ENCODE results near the gene SAPCD1.

The SAPCD1 gene

DNA sequence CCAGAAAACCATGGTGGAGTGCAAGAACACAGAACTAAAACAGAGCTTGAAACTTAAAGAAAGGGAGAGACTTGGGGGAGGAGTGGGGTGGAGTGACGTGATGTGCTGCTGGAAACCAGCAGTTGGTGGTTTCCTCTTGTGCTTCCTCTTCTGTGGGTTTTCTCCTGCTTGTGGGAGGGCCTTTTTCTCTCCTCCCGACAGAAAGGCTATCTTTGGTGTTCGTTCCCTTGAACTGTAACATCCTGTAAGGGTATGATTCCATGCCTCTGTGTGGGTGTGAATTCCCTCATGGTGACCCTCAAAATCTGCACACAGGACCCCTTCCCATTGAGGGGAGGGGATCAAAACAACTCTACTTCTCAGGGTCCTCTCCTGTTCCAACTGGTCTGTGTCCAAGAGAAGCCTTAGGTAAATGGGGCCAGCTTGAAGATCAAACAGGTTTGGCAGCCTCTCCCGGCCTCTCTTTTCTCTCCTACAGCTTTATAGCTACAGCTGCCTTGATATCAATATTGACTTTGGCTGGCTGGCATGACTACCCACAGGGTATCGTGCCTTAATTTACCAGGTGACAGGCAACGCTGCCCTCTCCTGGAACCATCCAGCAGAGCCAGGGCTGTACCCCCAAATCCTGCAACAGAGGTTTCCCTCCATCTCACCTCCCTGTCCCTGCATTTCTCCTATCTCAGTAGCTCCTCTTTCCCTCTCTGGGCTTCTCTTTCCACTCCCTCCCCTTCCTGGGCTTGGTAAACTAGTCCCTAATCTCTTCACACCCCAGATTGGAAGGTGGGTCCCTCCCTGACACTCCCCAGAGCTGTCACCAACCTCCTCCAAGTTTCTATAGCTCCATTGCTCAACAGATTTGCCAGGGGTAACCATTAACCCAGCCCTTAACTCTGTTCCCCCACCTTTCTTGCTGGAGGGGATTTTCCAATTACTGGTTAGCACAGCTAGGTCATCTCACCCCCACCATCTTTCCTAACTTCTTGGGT, 24.2 kb upstream of the SAPCD1 start:
- H3K4me3 ChIP-seq (ENCODE audit: low read length in 2 of 2) = peak overlapping the region in 1 of 2 donors; percentile 8
- H3K4me1 ChIP-seq (ENCODE audit: control insufficient read depth, insufficient read depth, low read length) = peaks cover 48% of the 10 kb centered on the region
- no peaks in the 10 kb centered on the region for H3K9me3 ChIP-seq (ENCODE audit: control insufficient read depth in 2 of 2, low read length in 2 of 2)
- no peaks in the 10 kb centered on the region for H3K27me3 ChIP-seq (ENCODE audit: control insufficient read depth in 1 of 2, insufficient read depth in 2 of 2, low read length in 2 of 2)
- peak overlapping the region; percentile 31 for H3K27ac ChIP-seq (ENCODE audit: low read length)
- H3K9ac ChIP-seq (ENCODE audit: low read length in 2 of 2) = peak overlapping the region in 1 of 2 donors; percentile 6
- peaks cover 8 to 9% of the 10 kb centered on the region in 2 donors for H3K36me3 ChIP-seq (ENCODE audit: control insufficient read depth in 2 of 2, insufficient read depth in 2 of 2, low read length in 2 of 2)

DNA sequence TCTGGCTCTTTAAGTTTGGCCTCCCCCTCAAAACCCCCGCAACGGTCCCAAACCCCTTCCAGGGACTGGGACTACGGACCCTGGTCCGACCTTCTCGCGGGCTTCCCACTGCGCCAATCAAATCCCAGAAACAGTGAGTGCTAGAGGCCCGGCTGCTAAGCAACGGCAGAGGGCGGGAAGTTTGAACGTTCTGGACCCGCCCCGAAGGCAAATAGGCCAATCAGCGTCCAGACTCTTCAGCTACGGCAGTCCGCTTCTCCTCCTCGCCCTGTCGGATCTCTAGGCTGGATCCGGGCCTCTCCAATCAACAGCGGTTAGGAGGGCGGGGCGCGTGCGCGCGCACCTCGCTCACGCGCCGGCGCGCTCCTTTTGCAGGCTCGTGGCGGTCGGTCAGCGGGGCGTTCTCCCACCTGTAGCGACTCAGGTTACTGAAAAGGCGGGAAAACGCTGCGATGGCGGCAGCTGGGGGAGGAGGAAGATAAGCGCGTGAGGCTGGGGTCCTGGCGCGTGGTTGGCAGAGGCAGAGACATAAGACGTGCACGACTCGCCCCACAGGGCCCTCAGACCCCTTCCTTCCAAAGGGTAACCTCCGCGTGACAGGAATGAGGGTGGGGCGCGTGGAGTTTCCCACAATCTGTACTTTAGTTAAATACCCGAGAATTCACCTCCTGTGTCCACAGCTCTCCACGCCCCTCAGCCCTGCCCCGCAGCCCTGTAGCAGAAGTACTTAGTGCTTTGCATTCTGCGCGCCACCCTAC, 22.6 kb upstream of the SAPCD1 start, which contains the start of gene MSH5:
Gene MSH5, plus strand, starts transcription at position 367 of the 758 bp plus-strand sequence. CDS start 462 bp downstream, outside the sequence.
- H3K9ac ChIP-seq (ENCODE audit: low read length in 2 of 2) = peak within 1 kb of the TSS; percentile 68 to 72
- H3K4me3 ChIP-seq (ENCODE audit: low read length in 2 of 2) = peak within 1 kb of the TSS; percentile 86 to 93
- H3K4me1 ChIP-seq (ENCODE audit: control insufficient read depth, insufficient read depth, low read length) = peaks cover 39% of the 10 kb centered on the region
- H3K9me3 ChIP-seq (ENCODE audit: control insufficient read depth in 2 of 2, low read length in 2 of 2) = no peaks in the 10 kb centered on the region
- no peak within 1 kb of the TSS for H3K27ac ChIP-seq (ENCODE audit: low read length)
- H3K27me3 ChIP-seq (ENCODE audit: control insufficient read depth in 1 of 2, insufficient read depth in 2 of 2, low read length in 2 of 2) = no peaks in the 10 kb centered on the region
- no peaks in the 10 kb centered on the region for H3K36me3 ChIP-seq (ENCODE audit: control insufficient read depth in 2 of 2, insufficient read depth in 2 of 2, low read length in 2 of 2)

- H3K27me3 ChIP-seq (ENCODE audit: control insufficient read depth in 1 of 2, insufficient read depth in 2 of 2, low read length in 2 of 2) = no peaks in the 10 kb centered on the region
- peak overlapping the region; percentile 86 to 93 for H3K4me3 ChIP-seq (ENCODE audit: low read length in 2 of 2)
- peaks cover 32% of the 10 kb centered on the region for H3K4me1 ChIP-seq (ENCODE audit: control insufficient read depth, insufficient read depth, low read length)
- peak overlapping the region; percentile 68 to 72 for H3K9ac ChIP-seq (ENCODE audit: low read length in 2 of 2)
- H3K36me3 ChIP-seq (ENCODE audit: control insufficient read depth in 2 of 2, insufficient read depth in 2 of 2, low read length in 2 of 2) = no peaks in the 10 kb centered on the region
- H3K27ac ChIP-seq (ENCODE audit: low read length) = no peak overlapping the region
- H3K9me3 ChIP-seq (ENCODE audit: control insufficient read depth in 2 of 2, low read length in 2 of 2) = no peaks in the 10 kb centered on the region
These were observed 21.8 kb upstream of the SAPCD1 start for GRCh38 chr6:31740397-31741223.

DNA sequence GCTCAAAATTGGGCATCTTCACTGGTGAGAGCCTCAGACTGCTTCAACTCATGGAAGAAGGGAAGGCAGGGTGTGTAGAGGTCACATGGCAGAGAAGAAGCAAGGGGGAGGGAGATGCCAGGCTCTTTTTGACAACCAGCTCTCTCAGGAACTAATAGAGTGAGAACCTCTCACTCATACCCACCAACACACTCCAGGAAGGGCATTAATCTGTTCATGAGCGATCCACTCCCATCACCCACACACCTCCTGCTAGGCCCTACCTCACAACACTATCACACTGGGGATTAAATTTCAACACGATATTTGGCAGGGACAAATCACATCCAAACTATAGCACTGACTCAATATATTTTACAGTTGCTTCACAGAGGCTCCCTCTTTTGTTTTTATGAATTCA, 20.6 kb upstream of the SAPCD1 start:
- peaks cover 24% of the 10 kb centered on the region for H3K4me1 ChIP-seq (ENCODE audit: control insufficient read depth, insufficient read depth, low read length)
- no peaks in the 10 kb centered on the region for H3K9me3 ChIP-seq (ENCODE audit: control insufficient read depth in 2 of 2, low read length in 2 of 2)
- H3K36me3 ChIP-seq (ENCODE audit: control insufficient read depth in 2 of 2, insufficient read depth in 2 of 2, low read length in 2 of 2) = no peaks in the 10 kb centered on the region
- no peaks in the 10 kb centered on the region for H3K27me3 ChIP-seq (ENCODE audit: control insufficient read depth in 1 of 2, insufficient read depth in 2 of 2, low read length in 2 of 2)
- no peak overlapping the region for H3K4me3 ChIP-seq (ENCODE audit: low read length in 2 of 2)
- no peak overlapping the region for H3K27ac ChIP-seq (ENCODE audit: low read length)
- no peak overlapping the region for H3K9ac ChIP-seq (ENCODE audit: low read length in 2 of 2)

DNA sequence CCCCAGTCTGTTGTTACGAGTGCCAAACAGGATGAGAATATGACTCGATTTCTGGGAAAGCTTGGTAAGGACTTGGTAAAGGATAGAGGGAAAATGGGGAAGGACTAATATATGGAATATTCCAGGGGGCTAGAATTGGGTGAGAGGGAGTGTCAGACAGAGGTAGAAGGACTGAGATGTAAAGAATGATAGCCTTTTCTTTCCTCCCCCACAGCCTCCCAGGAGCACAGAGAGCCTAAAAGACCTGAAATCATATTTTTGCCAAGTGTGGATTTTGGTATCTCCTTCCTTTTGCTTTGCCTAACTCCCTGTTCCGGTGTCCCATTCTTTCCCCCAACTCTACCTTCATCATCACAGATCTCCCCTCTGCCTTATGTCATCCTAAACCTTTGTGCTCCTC, 19.6 kb upstream of the SAPCD1 start:
- Histone ChIP-seq H3K9ac (ENCODE audit: low read length in 2 of 2) (no peak overlapping the region), H3K36me3 (ENCODE audit: control insufficient read depth in 2 of 2, insufficient read depth in 2 of 2, low read length in 2 of 2) (peaks cover 0 to 3% of the 10 kb centered on the region in 2 donors), H3K9me3 (ENCODE audit: control insufficient read depth in 2 of 2, low read length in 2 of 2) (no peaks in the 10 kb centered on the region), H3K27me3 (ENCODE audit: control insufficient read depth in 1 of 2, insufficient read depth in 2 of 2, low read length in 2 of 2) (no peaks in the 10 kb centered on the region), H3K4me1 (ENCODE audit: control insufficient read depth, insufficient read depth, low read length) (peaks cover 23% of the 10 kb centered on the region), H3K4me3 (ENCODE audit: low read length in 2 of 2) (no peak overlapping the region), H3K27ac (ENCODE audit: low read length) (no peak overlapping the region)

DNA sequence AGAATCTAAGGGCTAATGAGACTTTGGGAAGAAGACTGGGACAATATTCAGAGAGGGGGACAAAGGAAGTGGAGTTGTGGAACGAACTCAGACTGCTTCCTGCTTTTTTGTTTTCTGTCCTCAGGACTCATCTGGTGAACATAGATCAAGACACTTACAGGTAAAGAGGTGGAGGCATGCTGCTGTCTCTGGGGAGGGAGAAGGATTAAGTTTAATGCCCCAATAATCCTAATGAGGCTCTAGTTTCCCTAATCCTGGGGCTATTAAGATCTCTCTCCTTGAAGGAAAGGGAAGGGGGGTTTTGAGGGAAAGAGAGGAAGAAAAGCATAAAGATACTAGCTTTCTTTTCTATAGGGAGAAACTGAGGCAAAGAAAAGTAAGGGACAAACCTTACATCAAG, 18.0 kb upstream of the SAPCD1 start:
- Histone ChIP-seq H3K27me3 (ENCODE audit: control insufficient read depth in 1 of 2, insufficient read depth in 2 of 2, low read length in 2 of 2) (no peaks in the 10 kb centered on the region), H3K9ac (ENCODE audit: low read length in 2 of 2) (no peak overlapping the region), H3K4me3 (ENCODE audit: low read length in 2 of 2) (no peak overlapping the region), H3K9me3 (ENCODE audit: control insufficient read depth in 2 of 2, low read length in 2 of 2) (no peaks in the 10 kb centered on the region), H3K4me1 (ENCODE audit: control insufficient read depth, insufficient read depth, low read length) (peaks cover 14% of the 10 kb centered on the region), H3K27ac (ENCODE audit: low read length) (no peak overlapping the region), H3K36me3 (ENCODE audit: control insufficient read depth in 2 of 2, insufficient read depth in 2 of 2, low read length in 2 of 2) (peaks cover 0 to 3% of the 10 kb centered on the region in 2 donors)

GRCh38 chr6:31749301-31750036, 13.0 kb upstream of the SAPCD1 start:
- Histone ChIP-seq H3K4me3 (ENCODE audit: low read length in 2 of 2) (no peak overlapping the region), H3K9ac (ENCODE audit: low read length in 2 of 2) (no peak overlapping the region), H3K36me3 (ENCODE audit: control insufficient read depth in 2 of 2, insufficient read depth in 2 of 2, low read length in 2 of 2) (peaks cover 0 to 3% of the 10 kb centered on the region in 2 donors), H3K9me3 (ENCODE audit: control insufficient read depth in 2 of 2, low read length in 2 of 2) (no peaks in the 10 kb centered on the region), H3K4me1 (ENCODE audit: control insufficient read depth, insufficient read depth, low read length) (peaks cover 4% of the 10 kb centered on the region), H3K27ac (ENCODE audit: low read length) (no peak overlapping the region), H3K27me3 (ENCODE audit: control insufficient read depth in 1 of 2, insufficient read depth in 2 of 2, low read length in 2 of 2) (no peaks in the 10 kb centered on the region)

DNA sequence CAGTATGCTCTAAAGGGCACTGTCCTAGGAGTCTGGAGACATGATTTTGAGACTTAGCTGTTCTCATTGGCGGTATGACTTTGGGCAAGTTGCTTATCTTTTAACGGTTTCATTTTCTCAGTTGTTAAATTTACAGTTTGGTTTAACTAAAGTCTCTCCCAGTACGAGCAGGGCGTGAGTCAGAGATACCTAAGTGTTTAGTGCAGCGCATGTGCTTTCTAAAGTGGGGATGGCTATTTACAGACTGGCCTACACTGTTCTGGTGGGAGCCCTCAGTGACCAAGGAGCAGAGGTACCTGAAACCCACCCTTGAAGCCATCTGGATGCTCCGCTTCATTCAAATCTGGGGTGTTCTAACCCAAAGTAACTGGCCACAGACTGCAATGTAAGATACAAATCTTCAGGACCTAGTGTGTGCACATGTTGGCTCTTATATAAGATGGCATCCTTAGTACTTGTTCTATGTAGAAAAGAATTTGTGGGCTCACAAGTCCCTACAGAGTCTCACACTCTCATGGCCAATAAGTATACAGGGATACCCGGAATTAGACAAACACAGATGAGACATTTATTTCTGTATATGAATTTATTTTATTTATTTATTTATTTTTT, 11.9 kb upstream of the SAPCD1 start:
- no peak overlapping the region for H3K27ac ChIP-seq (ENCODE audit: low read length)

DNA sequence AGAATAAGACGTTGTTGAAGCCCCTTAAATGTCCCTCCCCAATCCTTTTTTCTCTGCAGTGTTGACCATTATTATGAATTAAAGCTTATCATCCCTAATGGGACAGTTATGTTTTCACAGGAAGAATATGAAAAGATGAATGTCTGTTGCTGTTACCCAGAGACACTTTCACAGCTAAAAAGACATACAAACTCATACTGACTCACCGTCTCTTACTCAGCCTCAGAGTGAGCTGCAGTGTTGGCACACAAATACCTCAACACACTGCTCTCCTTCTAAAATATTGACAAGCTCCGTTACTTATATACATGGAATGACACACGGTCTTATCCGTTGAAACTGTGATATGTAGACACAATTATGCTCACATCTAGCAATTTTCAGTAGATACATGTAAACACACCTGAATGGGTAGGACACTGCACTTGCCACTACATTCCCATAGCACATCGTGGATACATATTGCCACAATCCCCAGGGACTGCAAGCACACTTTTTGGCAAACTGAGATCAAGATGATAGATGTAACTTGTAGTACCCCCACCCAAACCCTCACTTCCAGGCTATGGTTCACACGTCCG, 9.6 kb upstream of the SAPCD1 start:
- Histone ChIP-seq H3K9me3 (ENCODE audit: control insufficient read depth in 2 of 2, low read length in 2 of 2) (no peaks in the 10 kb centered on the region), H3K27ac (ENCODE audit: low read length) (no peak overlapping the region), H3K4me1 (ENCODE audit: control insufficient read depth, insufficient read depth, low read length) (no peaks in the 10 kb centered on the region), H3K9ac (ENCODE audit: low read length in 2 of 2) (no peak overlapping the region), H3K4me3 (ENCODE audit: low read length in 2 of 2) (no peak overlapping the region), H3K27me3 (ENCODE audit: control insufficient read depth in 1 of 2, insufficient read depth in 2 of 2, low read length in 2 of 2) (no peaks in the 10 kb centered on the region), H3K36me3 (ENCODE audit: control insufficient read depth in 2 of 2, insufficient read depth in 2 of 2, low read length in 2 of 2) (no peaks in the 10 kb centered on the region)

More for the DNA sequence above, 11.9 kb upstream of the SAPCD1 start:
- Histone ChIP-seq H3K9ac (ENCODE audit: low read length in 2 of 2) (no peak overlapping the region), H3K4me1 (ENCODE audit: control insufficient read depth, insufficient read depth, low read length) (peaks cover 4% of the 10 kb centered on the region), H3K27me3 (ENCODE audit: control insufficient read depth in 1 of 2, insufficient read depth in 2 of 2, low read length in 2 of 2) (no peaks in the 10 kb centered on the region), H3K4me3 (ENCODE audit: low read length in 2 of 2) (no peak overlapping the region), H3K36me3 (ENCODE audit: control insufficient read depth in 2 of 2, insufficient read depth in 2 of 2, low read length in 2 of 2) (peaks cover 0 to 3% of the 10 kb centered on the region in 2 donors), H3K9me3 (ENCODE audit: control insufficient read depth in 2 of 2, low read length in 2 of 2) (no peaks in the 10 kb centered on the region)
